Amniotic stem cell (primary cell): Measurements from ENCODE around the gene VAC14.

ENCODE experiments used
- DNase-seq: peaks from one replicate; lab custom pipeline; 2025; lab: John Stamatoyannopoulos, UW

Gene VAC14

DNA sequence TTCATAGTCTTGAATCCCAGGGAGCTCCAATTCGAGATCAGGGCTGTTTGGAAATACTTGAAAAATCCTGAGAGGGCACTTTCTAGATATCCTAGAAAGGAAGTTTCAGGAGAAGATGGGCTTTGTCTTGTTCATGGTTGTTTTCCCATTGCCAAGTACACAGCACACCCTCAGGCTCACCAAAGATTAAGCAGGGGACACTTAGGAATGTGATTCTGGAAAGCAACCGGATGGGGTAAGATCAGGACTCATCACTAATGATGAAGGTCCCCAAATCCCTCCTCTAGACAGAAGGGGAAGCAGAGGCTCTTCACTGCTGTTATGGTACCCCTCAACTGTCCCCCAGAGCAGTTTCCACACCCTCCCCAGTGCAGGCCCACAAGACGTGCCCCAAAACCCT lies 40.7 kb downstream of the VAC14 start:
- DNase-seq: no peak

DNA sequence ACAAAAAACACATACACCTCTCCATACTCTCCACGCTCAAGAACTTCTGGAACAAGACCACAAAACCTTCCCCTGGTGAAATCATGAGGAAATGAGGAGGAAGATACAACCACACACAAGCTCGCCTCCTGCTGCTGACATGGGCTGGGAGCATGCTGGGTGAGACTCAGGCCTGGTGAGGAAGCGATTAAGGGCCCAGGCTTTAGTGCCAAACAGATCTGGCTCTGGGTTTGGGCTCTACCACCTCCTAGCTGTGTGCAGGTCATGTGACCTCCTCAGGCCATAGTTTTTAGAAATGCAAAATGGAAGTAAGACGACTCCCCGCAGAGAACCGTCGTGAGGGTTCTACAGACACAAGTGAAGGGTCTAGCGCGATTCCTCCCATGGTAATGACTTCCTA lies 41.3 kb downstream of the VAC14 start:
- DNase-seq: no peak

DNA sequence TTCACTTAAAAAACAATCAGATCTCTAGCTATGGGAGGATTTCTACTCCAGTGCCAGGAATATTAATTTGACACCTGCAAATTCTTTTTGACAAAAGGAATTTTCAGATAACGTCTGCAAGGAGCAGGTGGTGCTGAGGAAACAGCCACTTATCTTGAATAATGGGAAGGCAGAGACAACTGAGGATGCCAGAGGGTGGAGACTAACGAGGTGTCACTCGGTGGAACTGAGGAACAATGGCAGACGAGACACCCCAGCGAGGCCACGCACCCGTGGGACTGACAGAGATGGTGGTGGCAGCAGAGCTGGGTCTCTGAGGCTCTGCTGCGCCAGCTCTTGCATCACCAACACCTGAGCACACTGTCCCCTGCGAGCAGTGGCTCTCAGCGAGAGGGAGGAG lies 42.2 kb downstream of the VAC14 start:
- DNase-seq: no peak

DNA sequence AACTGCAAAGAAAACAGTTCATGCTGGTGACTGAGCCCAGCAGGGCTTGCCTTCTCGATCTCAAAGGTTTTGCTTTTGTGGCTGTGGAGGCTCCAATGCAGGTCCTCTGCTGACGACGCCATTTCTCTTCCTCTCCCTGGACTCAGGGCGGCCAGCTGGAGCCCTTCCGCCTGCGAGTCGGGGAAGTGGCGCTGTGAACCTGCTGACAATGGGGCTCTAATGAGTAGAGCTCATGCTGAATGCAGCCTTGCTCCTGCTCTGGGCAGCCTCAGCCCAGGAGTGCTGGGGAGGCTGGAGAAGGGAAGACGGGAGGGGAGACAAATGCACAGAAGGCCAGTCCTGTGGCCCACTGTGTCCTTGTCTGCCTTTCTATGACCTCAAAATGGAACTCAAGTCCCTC lies 43.8 kb downstream of the VAC14 start:
- DNase-seq: no peak

DNA sequence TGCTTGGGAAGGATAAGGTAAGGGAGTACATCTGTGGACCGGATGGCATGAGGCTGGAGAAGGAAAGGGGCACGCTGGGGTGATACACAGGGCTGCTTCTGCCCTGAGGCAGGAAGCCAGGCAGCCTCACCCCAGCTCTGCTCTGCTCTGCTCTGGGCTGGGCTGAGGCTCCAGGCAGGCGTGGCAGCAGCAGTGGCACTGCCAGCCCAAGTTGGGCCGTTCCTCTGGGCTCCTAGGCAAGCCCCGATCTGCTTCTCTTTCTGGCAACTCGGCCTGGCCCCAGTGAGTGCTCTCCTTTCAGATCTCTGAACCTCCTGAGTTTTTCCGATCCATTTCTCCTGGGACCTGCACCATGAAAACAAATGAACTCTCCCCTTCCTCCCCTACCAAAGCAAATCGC lies 44.9 kb downstream of the VAC14 start:
- no peak for DNase-seq

DNA sequence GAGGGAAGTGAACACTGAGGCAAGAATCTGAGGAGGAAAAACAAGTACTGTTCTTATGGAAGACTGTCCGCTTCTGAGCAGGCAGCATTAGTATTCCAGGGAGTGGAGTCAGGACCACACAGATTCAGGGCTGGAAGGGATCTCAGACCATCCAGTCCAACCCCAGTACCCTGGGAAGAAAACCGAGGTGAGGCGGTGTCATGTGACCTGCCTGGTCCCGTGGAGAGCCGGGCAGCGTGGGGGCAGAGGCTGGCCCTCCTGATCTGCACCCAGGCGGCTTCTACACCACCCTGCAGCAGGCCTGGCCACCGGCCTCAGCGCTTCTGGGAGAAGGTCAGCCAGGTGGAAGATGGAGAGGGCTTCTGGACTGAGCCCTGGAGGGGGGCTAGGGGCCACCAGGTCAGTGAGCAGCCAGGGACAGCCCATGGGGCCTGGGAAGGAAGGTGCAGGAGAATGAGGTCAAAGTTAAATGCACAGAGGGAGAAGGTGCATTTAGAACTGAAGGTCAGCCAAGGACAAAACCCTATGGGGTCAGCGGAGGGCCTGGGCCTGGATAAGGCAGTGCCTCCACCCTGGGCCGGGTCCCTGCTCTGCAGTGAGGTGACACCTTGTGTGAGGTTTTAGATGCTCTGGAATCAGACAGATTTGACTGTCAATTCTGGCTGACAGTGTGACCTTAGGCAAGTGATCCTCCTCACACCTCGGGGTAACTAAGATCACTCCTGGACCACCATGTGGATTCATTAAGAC lies 45.9 kb downstream of the VAC14 start:
- DNase-seq: no peak

DNA sequence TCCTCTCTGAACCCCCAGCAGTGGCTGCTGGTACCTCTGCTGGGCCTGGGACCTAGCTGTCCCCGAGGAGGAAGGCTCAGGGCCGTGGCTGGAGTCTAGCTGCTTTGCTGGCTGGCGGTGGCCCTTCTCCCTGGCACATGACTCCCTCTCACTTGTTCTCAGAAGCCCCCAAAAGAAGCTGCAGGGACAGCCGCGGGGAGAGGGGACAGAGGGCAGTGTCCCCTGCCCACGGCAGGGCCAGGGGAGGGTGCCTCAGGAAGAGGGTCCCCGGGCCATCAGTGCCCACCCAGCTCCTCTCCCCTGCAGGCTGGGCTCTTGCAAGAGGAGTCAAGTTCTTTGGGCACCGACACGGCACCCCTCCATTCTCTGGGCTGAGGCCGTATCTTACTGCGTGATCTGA lies 46.6 kb downstream of the VAC14 start:
- DNase-seq: no peak

DNA sequence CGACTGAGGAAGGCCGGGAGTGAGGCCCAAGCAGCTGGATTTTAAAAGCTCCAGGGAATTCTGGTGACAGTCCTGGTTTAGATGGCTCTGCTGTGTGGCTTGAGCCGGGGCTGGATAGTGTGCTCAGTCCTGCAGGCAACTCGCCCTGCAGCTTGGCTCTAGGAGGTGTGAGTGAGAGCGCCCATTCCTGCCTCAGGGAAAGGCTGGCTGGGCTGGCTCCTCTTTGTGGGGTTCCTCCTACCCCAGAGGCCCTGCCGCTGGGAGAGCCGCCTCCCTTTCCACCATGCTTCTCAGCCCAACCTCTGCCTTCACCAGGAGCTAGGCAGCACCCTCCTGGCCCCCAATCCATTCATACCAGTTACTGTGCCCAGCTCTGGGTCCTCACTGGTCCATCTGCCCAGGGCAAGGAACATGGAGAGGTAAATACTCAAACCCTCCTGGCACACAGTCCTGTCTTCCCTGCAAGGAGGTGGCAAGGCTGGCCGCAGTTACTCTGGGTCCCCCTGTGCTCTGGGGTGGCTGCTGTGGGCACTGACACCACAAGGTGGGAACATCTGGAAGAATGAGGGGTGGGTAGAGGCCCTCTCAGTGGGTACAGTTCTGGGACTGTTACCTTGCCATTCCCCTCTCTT lies 47.1 kb downstream of the VAC14 start:
- DNase-seq: no peak

DNA sequence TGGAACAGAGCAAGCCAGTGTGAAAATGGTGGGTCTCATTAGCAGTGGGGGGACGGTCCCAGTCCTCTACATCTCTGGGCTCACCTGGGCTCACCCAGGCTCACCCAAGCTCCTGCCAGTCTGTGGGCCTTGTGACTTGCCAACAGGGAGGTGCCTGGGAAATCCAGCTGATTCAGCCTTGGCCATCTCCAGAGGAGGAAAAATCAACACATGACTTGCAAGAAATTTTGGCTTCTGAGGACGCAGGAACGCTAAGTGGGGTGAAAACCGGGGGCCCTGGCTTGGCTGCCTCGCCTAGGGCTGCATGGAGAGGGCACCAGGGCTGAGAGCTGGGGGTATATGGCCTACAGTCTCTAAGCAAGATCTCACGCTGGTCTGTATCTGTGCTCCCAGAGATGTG lies 47.7 kb downstream of the VAC14 start:
- no peak for DNase-seq

DNA sequence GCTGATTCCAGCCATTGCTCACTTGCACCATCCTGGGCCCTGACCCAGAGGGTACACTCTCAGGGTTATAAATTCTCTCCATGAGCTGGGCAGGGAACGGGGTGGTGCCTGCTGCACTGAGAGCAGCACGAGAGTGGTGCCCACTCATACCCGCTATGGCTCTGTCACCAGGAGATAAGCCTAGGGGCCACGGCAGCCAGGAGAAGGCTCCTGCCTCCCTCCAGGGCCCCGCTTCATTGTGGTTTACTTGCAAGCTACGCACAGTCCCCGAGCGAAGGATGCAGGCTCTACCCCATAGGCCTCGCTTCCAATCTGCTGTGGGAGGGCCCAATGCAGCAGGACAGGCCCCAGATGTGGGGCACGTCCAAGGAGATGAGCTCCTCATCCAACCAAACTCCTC lies 48.5 kb downstream of the VAC14 start:
- no peak for DNase-seq

DNA sequence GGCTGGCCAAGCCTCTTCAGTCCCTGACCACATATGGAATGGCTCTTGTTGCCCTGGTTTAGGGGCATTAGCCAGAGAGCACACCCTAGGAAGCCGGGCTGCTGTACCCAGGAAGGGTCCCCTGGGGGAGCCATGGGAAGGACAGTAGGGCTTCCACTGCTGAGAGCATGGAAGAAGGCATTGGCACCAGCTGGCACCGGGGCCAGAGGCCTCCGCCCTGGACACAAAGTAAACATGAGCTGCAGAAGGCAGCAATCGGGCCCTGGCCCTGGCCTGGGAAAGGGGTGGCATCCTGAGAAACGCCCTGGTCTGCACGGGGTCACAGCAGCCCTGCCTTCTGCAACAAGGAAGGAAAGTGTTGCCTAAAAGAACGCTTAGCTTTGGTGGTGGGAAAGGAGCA lies 49.4 kb downstream of the VAC14 start:
- DNase-seq: no peak

DNA sequence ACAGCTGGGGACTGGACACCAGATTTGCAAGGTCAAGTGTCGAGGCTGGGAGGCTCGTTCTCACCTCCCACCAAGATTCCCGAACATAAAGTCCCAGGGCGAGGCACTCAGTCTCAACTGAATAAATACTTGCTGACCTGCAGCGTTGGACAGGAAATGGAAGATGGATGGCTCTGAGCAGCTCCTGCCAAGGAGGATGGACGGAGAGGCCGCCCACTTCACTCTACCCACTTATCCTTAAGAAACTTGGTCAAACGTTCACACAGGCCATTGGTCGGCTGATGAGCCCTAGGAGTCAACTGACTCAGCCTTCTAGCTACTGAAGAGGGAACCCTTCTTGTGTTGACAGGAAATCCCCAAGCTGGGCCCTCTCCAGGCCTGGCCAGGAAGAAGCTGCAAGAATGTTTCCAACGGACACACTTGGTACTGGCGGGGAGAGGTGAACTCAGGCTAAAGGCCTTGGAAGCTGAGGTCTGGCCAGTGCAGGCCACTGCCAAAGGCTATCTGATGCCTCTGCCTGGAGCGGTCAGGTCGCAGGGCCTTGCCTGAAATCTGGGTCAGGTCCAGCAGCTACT lies 50.0 kb downstream of the VAC14 start:
- no peak for DNase-seq

DNA sequence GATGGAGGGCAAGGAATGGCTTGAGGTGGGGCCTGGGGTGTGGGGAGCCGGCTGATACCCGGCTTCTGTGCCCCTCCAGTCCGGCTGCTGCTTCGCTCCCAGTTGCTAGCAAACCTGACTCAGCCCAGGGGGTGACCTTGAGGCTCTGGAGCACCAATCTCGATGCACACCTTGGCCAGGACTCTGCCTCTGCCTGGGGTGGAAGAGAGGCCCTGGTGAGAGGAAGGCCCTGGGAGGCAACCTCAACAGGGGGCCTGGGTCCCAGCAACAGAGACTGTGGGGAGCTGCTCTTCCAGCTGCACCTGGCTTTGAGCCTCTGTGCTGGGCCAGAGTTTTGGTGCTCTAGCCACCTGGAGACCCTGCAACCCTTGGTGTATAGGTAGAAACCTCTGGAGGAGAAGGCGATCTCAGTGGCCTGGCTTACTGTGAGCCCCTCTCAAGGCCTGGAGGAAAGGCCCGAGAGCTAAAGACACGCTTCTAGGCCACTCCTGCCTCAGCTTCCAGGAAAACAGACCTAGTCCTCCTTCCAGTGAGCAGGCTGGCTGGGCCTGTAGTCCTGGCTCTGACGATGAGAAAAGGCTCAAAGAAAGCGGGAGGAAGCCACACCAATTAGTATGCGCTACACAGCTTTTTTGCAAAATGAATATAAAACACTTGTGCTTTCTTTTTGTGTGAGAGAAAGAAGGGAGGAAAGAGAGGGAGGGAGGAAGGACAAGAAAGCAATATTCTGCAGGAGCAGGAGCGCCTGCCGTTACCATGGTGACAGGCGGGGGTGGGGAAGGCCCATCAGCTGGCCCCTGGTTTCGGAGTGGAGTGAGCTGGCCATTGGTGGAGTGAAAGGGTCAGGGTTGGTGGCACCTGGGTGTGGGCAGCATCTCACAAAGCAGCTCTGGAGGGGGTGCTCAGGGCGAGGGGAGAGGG lies 51.0 kb downstream of the VAC14 start:
- no peak for DNase-seq

DNA sequence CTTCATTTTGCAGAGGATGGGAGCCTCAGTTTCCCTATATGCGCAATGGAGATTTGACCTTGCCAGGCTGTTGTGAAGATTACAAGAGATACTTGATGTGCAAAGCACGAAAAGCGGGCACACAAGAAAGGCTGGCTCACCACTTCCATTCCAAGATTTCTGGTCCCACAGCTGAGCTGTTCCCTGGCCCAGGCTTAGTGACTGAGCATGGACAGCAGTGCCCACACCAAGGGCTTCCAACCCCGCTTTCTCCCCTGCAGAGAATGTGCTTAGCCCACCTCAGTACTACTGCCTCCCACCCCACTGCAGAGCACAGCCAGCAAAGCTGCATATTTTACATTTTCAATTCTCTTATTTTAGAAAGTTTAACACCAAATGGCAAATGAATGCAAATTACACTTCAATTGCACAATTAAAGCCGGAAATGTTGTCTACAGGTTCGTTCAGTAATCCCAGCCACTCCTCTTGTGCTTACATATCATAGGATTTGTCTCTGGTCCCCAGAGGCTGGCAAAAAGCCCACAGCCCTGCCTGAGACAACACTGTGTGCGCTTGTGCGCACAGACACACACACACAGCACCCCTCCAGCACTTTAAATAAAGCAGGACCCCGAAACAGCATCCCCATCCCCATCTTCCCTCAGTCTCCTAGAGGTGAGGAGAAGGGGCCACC lies 51.8 kb downstream of the VAC14 start:
- DNase-seq: no peak

DNA sequence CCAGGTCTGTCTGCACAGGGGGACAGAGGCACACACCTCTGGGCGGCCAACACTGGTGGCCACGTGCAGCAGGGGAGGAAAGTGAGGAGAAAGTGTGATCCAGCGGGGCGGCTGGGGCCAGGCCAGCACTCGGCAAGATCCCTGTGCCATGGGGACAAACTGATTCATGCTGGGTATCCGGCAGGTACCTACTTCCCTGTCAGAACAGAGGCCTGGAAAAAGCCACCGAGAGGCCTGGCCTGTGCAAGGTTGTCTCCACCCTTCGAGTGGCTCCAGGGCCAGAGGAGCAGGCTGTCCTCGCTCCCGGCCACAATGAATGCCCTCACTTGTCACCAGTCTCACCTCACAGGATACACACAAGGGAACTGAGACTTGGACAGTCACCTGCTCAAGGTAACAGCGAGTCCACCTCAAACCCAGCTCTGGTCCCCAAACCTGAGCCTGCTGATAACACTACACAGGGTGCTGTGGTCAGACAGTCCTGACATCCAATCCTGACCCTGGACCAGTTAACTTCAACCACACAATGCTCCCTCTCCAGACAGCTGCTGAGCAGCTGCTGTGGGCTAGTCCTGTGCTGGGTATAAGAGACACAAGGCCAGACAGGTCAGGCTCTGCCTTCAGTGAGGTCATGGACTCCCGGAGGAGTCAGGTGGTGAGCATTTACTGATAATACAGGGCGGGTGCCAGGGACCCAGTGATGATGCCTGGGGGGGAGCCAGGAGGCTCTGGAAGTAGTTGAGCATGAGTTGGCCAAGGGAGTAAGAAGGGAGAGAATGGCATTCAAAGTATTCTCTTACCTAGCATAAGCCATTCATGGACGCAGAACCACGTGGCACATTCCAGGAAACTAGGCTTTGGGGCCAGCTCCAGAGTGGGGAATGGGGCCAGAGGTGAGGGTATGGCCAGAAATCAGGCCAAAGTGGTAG lies 53.0 kb downstream of the VAC14 start:
- DNase-seq: no peak

DNA sequence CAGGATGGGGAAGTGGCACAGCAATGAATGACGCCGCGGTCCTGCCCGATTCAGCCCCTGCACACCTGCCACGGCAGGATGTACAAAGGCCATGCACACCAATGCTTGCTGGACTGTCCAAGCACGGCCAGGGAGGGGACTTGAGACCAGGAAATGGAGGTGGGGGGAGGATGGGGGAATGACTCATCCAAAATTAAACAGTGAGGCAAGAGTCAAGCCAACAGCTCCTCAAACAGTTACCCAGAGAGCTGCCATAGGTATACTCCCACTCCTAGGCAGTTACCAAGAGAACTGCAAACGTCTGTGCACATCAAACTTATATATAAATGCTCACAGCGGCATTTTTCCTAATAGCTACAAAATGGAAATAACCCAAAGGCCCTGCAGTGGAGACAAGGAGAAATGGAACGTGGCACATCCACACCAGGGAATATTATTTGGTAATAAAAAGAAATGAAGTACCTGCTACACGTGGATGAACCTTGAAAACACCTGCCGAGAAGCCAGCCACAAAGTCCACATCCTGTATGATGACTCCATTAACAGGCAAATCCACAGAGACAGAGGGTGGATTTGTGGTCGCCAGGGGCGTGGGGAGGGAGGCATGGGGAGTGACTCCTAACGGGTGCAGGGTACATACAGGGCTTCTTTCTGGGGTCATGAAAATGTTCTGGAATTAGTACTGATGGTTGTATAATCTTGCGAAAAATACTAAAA lies 54.1 kb downstream of the VAC14 start:
- no peak for DNase-seq

DNA sequence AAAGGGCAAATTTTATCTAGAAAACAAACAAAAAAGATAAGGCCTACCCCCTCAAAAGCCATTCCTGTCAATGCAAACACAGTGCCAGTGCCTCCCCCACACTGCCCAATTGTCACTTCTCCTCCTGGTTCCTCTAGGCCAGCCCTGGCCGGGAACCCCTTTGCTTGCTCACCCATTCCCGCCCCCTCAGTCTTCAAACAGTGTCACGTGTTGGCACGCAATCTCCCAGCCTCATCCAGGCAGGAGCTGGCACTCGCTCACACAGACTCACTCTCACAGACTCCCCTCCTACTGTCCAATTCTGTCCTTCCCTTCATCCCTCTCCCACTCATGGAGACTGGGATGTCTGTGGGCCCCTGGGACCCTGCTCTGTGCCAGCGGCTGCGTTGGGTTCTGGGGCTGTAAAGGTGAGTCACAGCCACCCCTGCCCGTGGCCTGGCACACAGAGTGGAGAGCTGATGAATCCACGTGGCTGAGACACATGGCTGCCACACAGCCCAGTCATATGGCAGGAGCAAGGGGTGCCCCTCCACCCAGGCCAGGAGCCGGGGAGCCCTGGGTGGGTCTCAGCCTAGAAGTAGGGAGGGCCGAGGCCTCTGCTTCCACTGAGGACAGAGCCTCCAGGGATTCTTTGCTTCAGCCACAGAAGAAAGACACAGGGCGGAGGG lies 54.8 kb downstream of the VAC14 start:
- DNase-seq: peak; percentile 49

DNA sequence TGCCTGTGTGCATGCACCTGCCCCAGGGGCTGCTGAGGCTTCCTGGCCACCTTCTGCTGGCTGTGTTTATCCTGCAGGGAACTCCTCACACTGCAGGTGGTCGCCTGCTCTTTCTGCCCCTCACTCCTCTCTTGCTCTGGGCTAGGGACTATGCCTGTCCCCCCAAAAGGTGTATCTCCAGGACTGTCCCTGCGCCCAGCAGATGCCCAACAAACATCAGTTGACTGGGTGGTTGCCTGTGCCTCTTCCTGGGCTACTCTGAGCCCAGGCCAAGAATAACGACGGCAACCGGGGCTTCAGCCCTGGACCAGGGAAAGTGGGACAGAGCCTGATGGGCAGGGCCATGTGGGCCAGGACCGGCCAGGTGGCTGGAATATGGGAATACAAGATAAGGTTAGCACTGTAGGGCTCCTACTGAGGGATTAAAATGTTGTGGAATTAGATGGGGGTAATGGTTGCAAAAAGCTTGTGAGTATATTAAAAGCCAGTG lies 55.4 kb downstream of the VAC14 start:
- no peak for DNase-seq

DNA sequence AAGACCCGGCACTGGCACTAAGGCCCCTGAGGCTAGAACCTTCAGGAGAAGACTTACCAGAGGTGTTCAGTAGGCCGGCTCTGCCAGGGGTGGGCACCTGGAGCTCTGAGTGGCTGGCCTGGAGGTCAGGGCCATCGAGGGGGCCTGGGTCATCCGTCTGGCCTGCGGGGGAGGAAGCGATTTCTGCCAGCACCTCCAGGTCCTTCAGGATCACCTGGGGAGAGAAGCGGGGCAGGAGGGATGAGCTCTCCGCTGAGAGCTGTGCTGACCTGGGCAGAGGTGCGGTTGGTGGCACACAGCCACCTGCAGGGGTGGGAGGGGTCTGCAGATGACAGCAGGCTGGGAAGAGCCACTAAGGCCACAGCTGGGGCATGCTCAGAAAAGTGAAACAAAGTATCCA lies 56.6 kb downstream of the VAC14 start:
- DNase-seq: no peak

DNA sequence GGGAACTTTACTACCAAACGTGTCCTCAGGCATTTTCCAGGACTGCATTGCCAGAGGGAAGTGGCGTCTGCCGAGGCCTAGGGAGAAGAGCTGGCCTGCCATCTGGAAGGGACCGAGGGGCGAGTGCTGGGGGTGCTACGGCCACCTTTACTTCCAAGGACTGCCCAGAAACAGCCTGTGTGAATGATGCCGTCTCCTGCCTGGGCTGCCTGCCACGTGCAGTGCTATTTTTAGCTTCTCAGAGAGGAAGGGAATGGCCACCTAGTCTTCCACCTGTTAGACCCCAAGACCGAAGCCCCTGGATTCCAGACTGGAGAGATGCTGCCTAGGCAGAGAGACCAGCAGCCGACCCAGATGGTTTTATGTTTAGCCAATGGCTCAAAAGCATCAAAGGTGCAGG lies 57.2 kb downstream of the VAC14 start:
- DNase-seq: no peak
